ENCODE results near the gene NUAK1.

The NUAK1 gene

GRCh38 chr12:106049105-106049504 is 89.6 kb downstream of the NUAK1 start:
- TF ChIP-seq CTCF (IDR thresholded peaks at IDR 0.05; ENCODE audit: borderline replicate concordance, insufficient read depth, low read depth, low read length) = no peak
- no peak overlapping the region for H3K4me3 ChIP-seq (ENCODE audit: low read depth, low read length)

GRCh38 chr12:106048676-106049075 is 90.1 kb downstream of the NUAK1 start:
- no peak for TF ChIP-seq CTCF (IDR thresholded peaks at IDR 0.05; ENCODE audit: borderline replicate concordance, insufficient read depth, low read depth, low read length)
- no peak overlapping the region for H3K4me3 ChIP-seq (ENCODE audit: low read depth, low read length)

- H3K4me3 ChIP-seq (ENCODE audit: low read depth, low read length) = no peak overlapping the region
- no peak for TF ChIP-seq CTCF (IDR thresholded peaks at IDR 0.05; ENCODE audit: borderline replicate concordance, insufficient read depth, low read depth, low read length)
These were observed 90.7 kb downstream of the NUAK1 start for GRCh38 chr12:106048016-106048415.

- no peak overlapping the region for H3K4me3 ChIP-seq (ENCODE audit: low read depth, low read length)
- no peak for TF ChIP-seq CTCF (IDR thresholded peaks at IDR 0.05; ENCODE audit: borderline replicate concordance, insufficient read depth, low read depth, low read length)
These were observed 91.8 kb downstream of the NUAK1 start for GRCh38 chr12:106046947-106047346.

GRCh38 chr12:106046301-106046846 is 92.4 kb downstream of the NUAK1 start:
- TF ChIP-seq CTCF (IDR thresholded peaks at IDR 0.05; ENCODE audit: borderline replicate concordance, insufficient read depth, low read depth, low read length) = no peak
- no peak overlapping the region for H3K4me3 ChIP-seq (ENCODE audit: low read depth, low read length)

GRCh38 chr12:106045251-106045674 is 93.5 kb downstream of the NUAK1 start:
- H3K4me3 ChIP-seq (ENCODE audit: low read depth, low read length) = no peak overlapping the region
- no peak for TF ChIP-seq CTCF (IDR thresholded peaks at IDR 0.05; ENCODE audit: borderline replicate concordance, insufficient read depth, low read depth, low read length)

GRCh38 chr12:106044773-106045172 is 94.0 kb downstream of the NUAK1 start:
- no peak for TF ChIP-seq CTCF (IDR thresholded peaks at IDR 0.05; ENCODE audit: borderline replicate concordance, insufficient read depth, low read depth, low read length)
- H3K4me3 ChIP-seq (ENCODE audit: low read depth, low read length) = no peak overlapping the region
